SK-N-SH treated with all-trans-retinoic acid at 6 μM for 48 hours (cell line): ENCODE results near the gene INO80C.

ENCODE experiments used
- ATAC-seq: fragments of 200-7000 bp; cut with Tn5 transposase; 3 replicates; pipeline ENCODE4 v1.9.1; 2020; ENCODE audit warnings: mild to moderate bottlenecking, moderate library complexity
- ARNTL ChIP-seq: fragments of 450-650 bp; formaldehyde crosslinking; IDR thresholded peaks from 2 replicates; pipeline ENCODE4 v1.5.0; 2020; ENCODE audit warnings: low read depth, mild to moderate bottlenecking, moderate library complexity, borderline replicate concordance
- BACH2 ChIP-seq: fragments of 250-450 bp; sonication (Bioruptor Pico); IDR thresholded peaks from 2 replicates; pipeline ENCODE4 v1.9.0; 2021; ENCODE audit warnings: mild to moderate bottlenecking, borderline replicate concordance
- CSDC2 ChIP-seq: fragments of 250-450 bp; sonication (Bioruptor Pico); IDR thresholded peaks from 2 replicates; pipeline ENCODE4 v1.5.0; 2020; ENCODE audit warnings: mild to moderate bottlenecking, moderate library complexity
- GLIS3 ChIP-seq: fragments of 250-450 bp; sonication (Bioruptor Pico); IDR thresholded peaks from 2 replicates; pipeline ENCODE4 v1.5.0; 2020; ENCODE audit warnings: mild to moderate bottlenecking, moderate library complexity
- ISL1 ChIP-seq: fragments of 250-450 bp; sonication (Bioruptor Pico); IDR thresholded peaks from 2 replicates; pipeline ENCODE4 v2.1.2; 2022; ENCODE audit warnings: mild to moderate bottlenecking, moderate library complexity
- OSR1 ChIP-seq: fragments of 250-450 bp; sonication (Bioruptor Pico); IDR thresholded peaks from 2 replicates; pipeline ENCODE4 v1.8.0; 2022; ENCODE audit warnings: moderate library complexity, mild to moderate bottlenecking, inconsistent platforms
- PPARA ChIP-seq: fragments of 250-450 bp; sonication (Bioruptor Pico); IDR thresholded peaks from 2 replicates; pipeline ENCODE4 v1.5.0; 2020; ENCODE audit warnings: mild to moderate bottlenecking, borderline replicate concordance
- RARB ChIP-seq: fragments of 250-450 bp; sonication (Bioruptor Pico); IDR thresholded peaks from 2 replicates; pipeline ENCODE4 v1.8.0; 2021; ENCODE audit warnings: mild to moderate bottlenecking, moderate library complexity
- SNAI2 ChIP-seq: fragments of 250-450 bp; sonication (Bioruptor Pico); IDR thresholded peaks from 2 replicates; pipeline ENCODE4 v1.5.0; 2020; ENCODE audit warnings: mild to moderate bottlenecking, moderate library complexity
- TCF4 ChIP-seq: fragments of 250-450 bp; sonication (Bioruptor Pico); IDR thresholded peaks from 2 replicates; pipeline ENCODE4 v1.8.0; 2021; ENCODE audit warnings: mild to moderate bottlenecking, moderate library complexity, borderline replicate concordance
- TOX ChIP-seq: fragments of 250-450 bp; sonication (Bioruptor Pico); IDR thresholded peaks from 2 replicates; pipeline ENCODE4 v1.8.0; 2021; ENCODE audit warnings: mild to moderate bottlenecking, moderate library complexity, borderline replicate concordance
- ZC3H10 ChIP-seq: fragments of 250-450 bp; sonication (Bioruptor Pico); IDR thresholded peaks from 2 replicates; pipeline ENCODE4 v1.5.1; 2021; ENCODE audit warnings: mild to moderate bottlenecking, moderate library complexity
- ZFP3 ChIP-seq: fragments of 250-450 bp; sonication (Bioruptor Pico); IDR thresholded peaks from 2 replicates; pipeline ENCODE4 v1.5.0; 2020; ENCODE audit warnings: mild to moderate bottlenecking, moderate library complexity
- ZFP30 ChIP-seq: fragments of 450-650 bp; formaldehyde crosslinking; IDR thresholded peaks from 2 replicates; pipeline ENCODE4 v1.5.0; 2022; ENCODE audit warnings: mild to moderate bottlenecking, moderate library complexity
- ZNF70 ChIP-seq: fragments of 450-650 bp; formaldehyde crosslinking; IDR thresholded peaks from 2 replicates; pipeline ENCODE4 v1.5.0; 2020; ENCODE audit warnings: mild to moderate bottlenecking, moderate library complexity
- ZNF8 ChIP-seq: fragments of 450-650 bp; formaldehyde crosslinking; IDR thresholded peaks from 2 replicates; pipeline ENCODE4 v1.5.0; 2020; ENCODE audit warnings: mild to moderate bottlenecking, moderate library complexity
- TF ChIP-seq, protein P1 (sequence below): fragments of 250-450 bp; sonication (Bioruptor Pico); IDR thresholded peaks from 2 replicates; pipeline ENCODE4 v1.8.0; 2021; ENCODE audit warnings: low read depth, mild to moderate bottlenecking, moderate library complexity, borderline replicate concordance
- TF ChIP-seq, protein P2 (sequence below): fragments of 250-450 bp; sonication (Bioruptor Pico); IDR thresholded peaks from 2 replicates; pipeline ENCODE4 v1.8.0; 2020; ENCODE audit warnings: mild to moderate bottlenecking, moderate library complexity, borderline replicate concordance
- TF ChIP-seq, protein P3 (sequence below): fragments of 250-450 bp; sonication (Bioruptor Pico); IDR thresholded peaks from 2 replicates; pipeline ENCODE4 v1.5.1; 2021; ENCODE audit warnings: mild to moderate bottlenecking, moderate library complexity
- TF ChIP-seq, protein P4 (sequence below): fragments of 250-450 bp; sonication (Bioruptor Pico); IDR thresholded peaks from 2 replicates; pipeline ENCODE4 v1.5.1; 2020; ENCODE audit warnings: low read depth, mild to moderate bottlenecking, moderate library complexity

Gene INO80C

DNA sequence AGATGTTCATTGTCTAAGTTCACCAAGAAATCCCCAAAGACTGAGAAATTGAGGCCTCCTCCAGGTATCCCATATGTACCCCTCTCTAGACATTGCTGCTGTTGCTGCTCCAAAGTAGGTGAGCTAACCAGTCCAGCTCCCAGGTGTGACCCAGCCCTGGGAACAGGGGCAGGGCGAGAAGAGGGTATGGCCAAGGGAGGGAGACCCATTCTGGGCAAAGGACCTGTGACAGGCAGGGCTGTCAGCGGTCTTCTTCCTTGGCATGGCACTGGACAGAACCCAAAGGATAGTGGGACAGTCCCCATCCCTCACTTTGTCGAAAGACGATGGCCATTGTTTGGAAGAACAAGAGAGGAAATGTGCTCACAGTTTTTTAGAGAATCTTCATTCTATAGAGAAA, 7.2 kb upstream of the INO80C start:
- TF ChIP-seq OSR1 = no peak
- ATAC-seq = no peak

DNA sequence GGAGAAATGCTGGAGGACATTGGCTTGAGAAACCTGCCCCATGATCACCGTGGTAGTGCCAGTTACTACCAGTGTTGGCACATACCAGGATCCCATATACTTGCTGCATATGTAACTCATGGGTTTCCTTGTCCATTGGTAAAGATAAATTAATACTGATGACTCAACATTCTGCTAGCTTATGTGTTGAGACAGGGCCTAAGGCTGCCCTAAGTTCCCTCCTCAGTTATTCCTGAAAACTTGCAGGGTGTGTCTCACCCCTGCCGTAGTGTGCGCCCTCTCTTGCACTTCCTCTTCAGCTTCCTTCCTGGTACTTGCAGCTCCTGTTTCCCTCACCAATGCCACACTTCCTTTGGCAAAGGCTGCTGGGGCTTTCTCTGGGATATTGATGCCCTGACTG, 4.3 kb upstream of the INO80C start:
- TF ChIP-seq, protein P1, sequence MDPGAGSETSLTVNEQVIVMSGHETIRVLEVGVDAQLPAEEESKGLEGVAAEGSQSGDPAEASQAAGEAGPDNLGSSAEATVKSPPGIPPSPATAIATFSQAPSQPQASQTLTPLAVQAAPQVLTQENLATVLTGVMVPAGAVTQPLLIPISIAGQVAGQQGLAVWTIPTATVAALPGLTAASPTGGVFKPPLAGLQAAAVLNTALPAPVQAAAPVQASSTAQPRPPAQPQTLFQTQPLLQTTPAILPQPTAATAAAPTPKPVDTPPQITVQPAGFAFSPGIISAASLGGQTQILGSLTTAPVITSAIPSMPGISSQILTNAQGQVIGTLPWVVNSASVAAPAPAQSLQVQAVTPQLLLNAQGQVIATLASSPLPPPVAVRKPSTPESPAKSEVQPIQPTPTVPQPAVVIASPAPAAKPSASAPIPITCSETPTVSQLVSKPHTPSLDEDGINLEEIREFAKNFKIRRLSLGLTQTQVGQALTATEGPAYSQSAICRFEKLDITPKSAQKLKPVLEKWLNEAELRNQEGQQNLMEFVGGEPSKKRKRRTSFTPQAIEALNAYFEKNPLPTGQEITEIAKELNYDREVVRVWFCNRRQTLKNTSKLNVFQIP (CRISPR knock-in tag) = no peak
- TF ChIP-seq TOX (CRISPR knock-in tag) (no peak), ZNF8 (CRISPR knock-in tag) (no peak), ZNF70 (CRISPR knock-in tag) (no peak), PPARA (CRISPR knock-in tag) (no peak), CSDC2 (CRISPR knock-in tag) (no peak), GLIS3 (CRISPR knock-in tag) (no peak), ZFP30 (no peak), ZC3H10 (CRISPR knock-in tag) (no peak), ZFP3 (CRISPR knock-in tag) (no peak), RARB (no peak), BACH2 (no peak), OSR1 (no peak), TCF4 (no peak)
- TF ChIP-seq, protein P2, sequence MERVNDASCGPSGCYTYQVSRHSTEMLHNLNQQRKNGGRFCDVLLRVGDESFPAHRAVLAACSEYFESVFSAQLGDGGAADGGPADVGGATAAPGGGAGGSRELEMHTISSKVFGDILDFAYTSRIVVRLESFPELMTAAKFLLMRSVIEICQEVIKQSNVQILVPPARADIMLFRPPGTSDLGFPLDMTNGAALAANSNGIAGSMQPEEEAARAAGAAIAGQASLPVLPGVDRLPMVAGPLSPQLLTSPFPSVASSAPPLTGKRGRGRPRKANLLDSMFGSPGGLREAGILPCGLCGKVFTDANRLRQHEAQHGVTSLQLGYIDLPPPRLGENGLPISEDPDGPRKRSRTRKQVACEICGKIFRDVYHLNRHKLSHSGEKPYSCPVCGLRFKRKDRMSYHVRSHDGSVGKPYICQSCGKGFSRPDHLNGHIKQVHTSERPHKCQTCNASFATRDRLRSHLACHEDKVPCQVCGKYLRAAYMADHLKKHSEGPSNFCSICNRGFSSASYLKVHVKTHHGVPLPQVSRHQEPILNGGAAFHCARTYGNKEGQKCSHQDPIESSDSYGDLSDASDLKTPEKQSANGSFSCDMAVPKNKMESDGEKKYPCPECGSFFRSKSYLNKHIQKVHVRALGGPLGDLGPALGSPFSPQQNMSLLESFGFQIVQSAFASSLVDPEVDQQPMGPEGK (CRISPR knock-in tag) = no peak
- TF ChIP-seq, protein P3, sequence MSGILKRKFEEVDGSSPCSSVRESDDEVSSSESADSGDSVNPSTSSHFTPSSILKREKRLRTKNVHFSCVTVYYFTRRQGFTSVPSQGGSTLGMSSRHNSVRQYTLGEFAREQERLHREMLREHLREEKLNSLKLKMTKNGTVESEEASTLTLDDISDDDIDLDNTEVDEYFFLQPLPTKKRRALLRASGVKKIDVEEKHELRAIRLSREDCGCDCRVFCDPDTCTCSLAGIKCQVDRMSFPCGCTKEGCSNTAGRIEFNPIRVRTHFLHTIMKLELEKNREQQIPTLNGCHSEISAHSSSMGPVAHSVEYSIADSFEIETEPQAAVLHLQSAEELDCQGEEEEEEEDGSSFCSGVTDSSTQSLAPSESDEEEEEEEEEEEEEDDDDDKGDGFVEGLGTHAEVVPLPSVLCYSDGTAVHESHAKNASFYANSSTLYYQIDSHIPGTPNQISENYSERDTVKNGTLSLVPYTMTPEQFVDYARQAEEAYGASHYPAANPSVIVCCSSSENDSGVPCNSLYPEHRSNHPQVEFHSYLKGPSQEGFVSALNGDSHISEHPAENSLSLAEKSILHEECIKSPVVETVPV (CRISPR knock-in tag) = no peak
- TF ChIP-seq, protein P4, sequence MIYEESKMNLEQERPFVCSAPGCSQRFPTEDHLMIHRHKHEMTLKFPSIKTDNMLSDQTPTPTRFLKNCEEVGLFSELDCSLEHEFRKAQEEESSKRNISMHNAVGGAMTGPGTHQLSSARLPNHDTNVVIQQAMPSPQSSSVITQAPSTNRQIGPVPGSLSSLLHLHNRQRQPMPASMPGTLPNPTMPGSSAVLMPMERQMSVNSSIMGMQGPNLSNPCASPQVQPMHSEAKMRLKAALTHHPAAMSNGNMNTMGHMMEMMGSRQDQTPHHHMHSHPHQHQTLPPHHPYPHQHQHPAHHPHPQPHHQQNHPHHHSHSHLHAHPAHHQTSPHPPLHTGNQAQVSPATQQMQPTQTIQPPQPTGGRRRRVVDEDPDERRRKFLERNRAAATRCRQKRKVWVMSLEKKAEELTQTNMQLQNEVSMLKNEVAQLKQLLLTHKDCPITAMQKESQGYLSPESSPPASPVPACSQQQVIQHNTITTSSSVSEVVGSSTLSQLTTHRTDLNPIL (CRISPR knock-in tag) = no peak
- no peak for ATAC-seq

DNA sequence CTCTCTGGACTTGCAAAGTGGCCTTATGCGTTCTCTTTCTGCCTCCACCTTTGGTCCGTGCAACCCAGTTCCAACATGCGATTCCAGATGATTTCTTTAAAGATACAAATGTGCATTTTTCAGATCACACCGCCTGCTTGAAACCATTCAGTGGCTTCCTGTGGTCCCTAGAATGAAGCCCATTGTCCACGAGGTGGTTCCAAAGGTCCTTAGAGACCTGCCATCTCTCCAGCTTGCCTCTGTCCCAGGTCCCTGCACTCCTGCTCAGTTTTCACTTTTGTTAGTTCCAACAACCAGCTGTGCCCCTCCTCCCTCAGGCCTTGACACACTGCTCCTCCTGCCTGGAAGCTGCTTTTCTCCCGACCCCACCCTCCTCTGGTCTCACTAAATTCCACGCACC, 3.6 kb upstream of the INO80C start:
- TF ChIP-seq, protein P3 (CRISPR knock-in tag) = no peak
- no peak for TF ChIP-seq TOX (CRISPR knock-in tag)
- TF ChIP-seq ISL1 = no peak
- TF ChIP-seq ZFP3 (CRISPR knock-in tag) = no peak
- TF ChIP-seq CSDC2 (CRISPR knock-in tag) = no peak
- no peak for TF ChIP-seq RARB
- no peak for TF ChIP-seq GLIS3 (CRISPR knock-in tag)
- TF ChIP-seq, protein P4 (CRISPR knock-in tag) = no peak
- TF ChIP-seq, protein P1 (CRISPR knock-in tag) = no peak
- TF ChIP-seq ARNTL (CRISPR knock-in tag) = no peak
- TF ChIP-seq ZFP30 = no peak
- TF ChIP-seq ZNF8 (CRISPR knock-in tag) = no peak
- no peak for TF ChIP-seq PPARA (CRISPR knock-in tag)
- TF ChIP-seq SNAI2 (CRISPR knock-in tag) = no peak
- TF ChIP-seq, protein P2 (CRISPR knock-in tag) = no peak
- no peak for ATAC-seq
